ENCODE data around the gene CELSR1. TPM values are rescaled to one million over a fixed set of nuclear protein-coding genes. Genes with fewer than 3 reads are reported as not detected.

The CELSR1 gene
- total RNA-seq, 2 experiments from 2014 or later = 1.0 to 1.1 TPM

GRCh38 chr22:46355369-46355995, 181.9 kb downstream of the CELSR1 start:
- TF ChIP-seq CTCF (IDR thresholded peaks at IDR 0.05) = peak; percentile 69
- peak; percentile 54 for ATAC-seq (ENCODE audit: poor library complexity)
- ChIA-PET CTCF (interaction anchor here (2.0 kb wide), 1 partner anchor 12 kb away, joined by 8 read pairs; no protein-coding TSS in a partner anchor), POLR2A (no interaction called here)
- Histone ChIP-seq H3K27me3 (ENCODE audit: control insufficient read depth in 1 of 2, insufficient read depth in 2 of 2, low read length in 2 of 2) (no peaks in the 10 kb centered on the region), H3K4me3 (ENCODE audit: low read length) (no peak overlapping the region), H3K27ac (ENCODE audit: low read depth in 1 of 2, low read length in 2 of 2) (no peak overlapping the region), H3K36me3 (ENCODE audit: insufficient read depth, low read length) (peaks cover 58% of the 10 kb centered on the region), H3K4me1 (ENCODE audit: insufficient read depth, low read length) (peaks cover 3% of the 10 kb centered on the region), H3K9me3 (ENCODE audit: control insufficient read depth in 1 of 2, insufficient read depth in 1 of 2, low read length in 2 of 2) (peaks cover 2 to 13% of the 10 kb centered on the region in 2 experiments)
- DNase-seq = peak; percentile 37 to 76 (median 50)
- Mint-ChIP-seq H3K4me3 (no peak overlapping the region), H3K27ac (no peak overlapping the region), H3K9me3 (no peaks in the 10 kb centered on the region), H3K4me1 (ENCODE audit: low read depth) (no peaks in the 10 kb centered on the region), H3K27me3 (no peaks in the 10 kb centered on the region), H3K36me3 (ENCODE audit: low read depth) (peaks cover 56% of the 10 kb centered on the region)
- intact Hi-C loops (cut with DNase I, micrococcal nuclease) = loop anchor here (1.0 kb wide), 1 partner anchor 187 kb away; no protein-coding TSS in a partner anchor

- intact Hi-C loops (cut with DNase I, micrococcal nuclease) = loop anchor here (1.0 kb wide), 1 partner anchor 187 kb away; no protein-coding TSS in a partner anchor
- no peak overlapping the region for H3K4me3 ChIP-seq (ENCODE audit: low read length)
- ChIA-PET CTCF (interaction anchor here (2.0 kb wide), 1 partner anchor 13 kb away, joined by 8 read pairs; no protein-coding TSS in a partner anchor), POLR2A (no interaction called here)
- no peak for TF ChIP-seq CTCF (IDR thresholded peaks at IDR 0.05)
- H3K27ac Mint-ChIP-seq = no peak overlapping the region
- H3K36me3 Mint-ChIP-seq (ENCODE audit: low read depth) = peaks cover 59% of the 10 kb centered on the region
- H3K36me3 ChIP-seq (ENCODE audit: insufficient read depth, low read length) = peaks cover 63% of the 10 kb centered on the region
- no peaks in the 10 kb centered on the region for H3K27me3 ChIP-seq (ENCODE audit: control insufficient read depth in 1 of 2, insufficient read depth in 2 of 2, low read length in 2 of 2)
- H3K27ac ChIP-seq (ENCODE audit: low read depth in 1 of 2, low read length in 2 of 2) = no peak overlapping the region
- peaks cover 0 to 12% of the 10 kb centered on the region in 2 experiments for H3K9me3 ChIP-seq (ENCODE audit: control insufficient read depth in 1 of 2, insufficient read depth in 1 of 2, low read length in 2 of 2)
- H3K4me3 Mint-ChIP-seq = no peak overlapping the region
- no peaks in the 10 kb centered on the region for H3K4me1 Mint-ChIP-seq (ENCODE audit: low read depth)
- peaks cover 3% of the 10 kb centered on the region for H3K4me1 ChIP-seq (ENCODE audit: insufficient read depth, low read length)
- H3K9me3 Mint-ChIP-seq = no peaks in the 10 kb centered on the region
- H3K27me3 Mint-ChIP-seq = no peaks in the 10 kb centered on the region
- ATAC-seq (ENCODE audit: poor library complexity) = no peak
- DNase-seq = no peak
Observed at GRCh38 chr22:46354993-46355305, 182.5 kb downstream of the CELSR1 start.

GRCh38 chr22:46354176-46354992, 183.0 kb downstream of the CELSR1 start:
- ChIA-PET POLR2A (no interaction called here), CTCF (no interaction called here)
- Mint-ChIP-seq H3K27ac (no peak overlapping the region), H3K4me3 (no peak overlapping the region), H3K27me3 (no peaks in the 10 kb centered on the region), H3K9me3 (no peaks in the 10 kb centered on the region), H3K36me3 (ENCODE audit: low read depth) (peaks cover 65% of the 10 kb centered on the region), H3K4me1 (ENCODE audit: low read depth) (no peaks in the 10 kb centered on the region)
- no peak for ATAC-seq (ENCODE audit: poor library complexity)
- no peak for TF ChIP-seq CTCF (IDR thresholded peaks at IDR 0.05)
- Histone ChIP-seq H3K27ac (ENCODE audit: low read depth in 1 of 2, low read length in 2 of 2) (no peak overlapping the region), H3K4me1 (ENCODE audit: insufficient read depth, low read length) (peaks cover 3% of the 10 kb centered on the region), H3K4me3 (ENCODE audit: low read length) (no peak overlapping the region), H3K9me3 (ENCODE audit: control insufficient read depth in 1 of 2, insufficient read depth in 1 of 2, low read length in 2 of 2) (peaks cover 0 to 7% of the 10 kb centered on the region in 2 experiments), H3K36me3 (ENCODE audit: insufficient read depth, low read length) (peaks cover 69% of the 10 kb centered on the region), H3K27me3 (ENCODE audit: control insufficient read depth in 1 of 2, insufficient read depth in 2 of 2, low read length in 2 of 2) (no peaks in the 10 kb centered on the region)
- intact Hi-C loops (cut with DNase I, micrococcal nuclease) = no loop called here
- DNase-seq = no peak

Measured in CD4-positive, alpha-beta T cell (primary cell).